Fibroblast of peridontal ligament (primary cell): Measurements from ENCODE around the gene CCDC40.
A peak's percentile ranks its signal among the peaks of the same experiment; 100 is the strongest.

Source experiments
- DNase-seq: peaks from one replicate; pipeline ENCODE4 v3.0.0-alpha.2; 2010; ENCODE audit errors: extremely low read depth

CCDC40 gene

GRCh38 chr17:80114758-80115157 lies 78.3 kb downstream of the CCDC40 start:
- DNase-seq = no peak

DNA sequence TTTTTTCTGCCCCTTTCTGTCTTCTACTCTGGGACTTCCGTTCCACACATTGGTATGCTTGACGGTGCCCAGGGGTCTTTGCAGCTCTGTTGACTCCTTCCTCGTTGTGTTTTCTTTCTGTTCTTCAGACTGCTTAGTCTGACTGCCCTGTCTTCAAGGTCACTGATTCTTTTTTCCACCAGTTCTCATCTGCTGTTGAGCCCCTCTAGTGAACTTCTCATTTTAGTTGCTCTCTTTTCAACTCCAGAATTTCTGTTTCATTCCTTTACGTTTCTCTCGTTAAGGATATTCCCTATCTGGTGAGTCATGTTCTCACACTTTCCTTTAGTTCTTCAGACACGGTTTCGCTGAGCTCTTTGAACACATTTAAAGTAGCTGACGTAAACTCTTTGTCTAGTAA lies 78.7 kb downstream of the CCDC40 start:
- no peak for DNase-seq

DNA sequence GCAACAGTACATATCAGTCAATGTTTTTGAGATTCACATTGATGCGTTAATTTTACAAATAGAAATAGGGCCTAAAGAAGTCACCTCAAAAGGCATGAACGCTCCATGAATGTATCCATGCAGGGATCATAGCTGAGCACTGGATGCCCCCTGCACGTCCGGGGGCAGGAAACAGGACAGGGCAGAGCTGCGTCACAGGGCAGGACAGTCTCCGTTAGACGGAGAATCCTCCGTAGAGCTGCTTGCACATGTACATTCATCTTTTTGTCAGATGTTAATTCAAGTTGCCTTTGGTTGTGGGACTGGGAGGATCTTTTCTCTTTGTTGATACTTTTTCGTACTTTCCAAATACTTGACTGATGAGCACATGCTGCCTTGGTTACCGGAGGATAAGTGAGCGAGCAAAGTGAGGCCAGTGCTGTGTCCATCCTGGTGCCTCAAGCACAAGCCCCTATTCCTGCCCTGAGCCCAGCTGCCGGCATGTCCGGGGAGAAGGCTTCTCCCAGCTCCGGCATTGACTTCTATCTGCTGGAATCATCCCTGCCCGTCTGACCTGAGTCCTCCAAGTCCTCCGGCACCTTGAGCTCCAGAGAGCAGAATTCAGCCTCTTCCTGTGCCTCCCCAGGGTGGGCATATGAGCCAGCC lies 80.0 kb downstream of the CCDC40 start:
- peak; percentile 18 for DNase-seq

- no peak for DNase-seq
These were observed 80.5 kb downstream of the CCDC40 start for GRCh38 chr17:80116921-80117380.

DNA sequence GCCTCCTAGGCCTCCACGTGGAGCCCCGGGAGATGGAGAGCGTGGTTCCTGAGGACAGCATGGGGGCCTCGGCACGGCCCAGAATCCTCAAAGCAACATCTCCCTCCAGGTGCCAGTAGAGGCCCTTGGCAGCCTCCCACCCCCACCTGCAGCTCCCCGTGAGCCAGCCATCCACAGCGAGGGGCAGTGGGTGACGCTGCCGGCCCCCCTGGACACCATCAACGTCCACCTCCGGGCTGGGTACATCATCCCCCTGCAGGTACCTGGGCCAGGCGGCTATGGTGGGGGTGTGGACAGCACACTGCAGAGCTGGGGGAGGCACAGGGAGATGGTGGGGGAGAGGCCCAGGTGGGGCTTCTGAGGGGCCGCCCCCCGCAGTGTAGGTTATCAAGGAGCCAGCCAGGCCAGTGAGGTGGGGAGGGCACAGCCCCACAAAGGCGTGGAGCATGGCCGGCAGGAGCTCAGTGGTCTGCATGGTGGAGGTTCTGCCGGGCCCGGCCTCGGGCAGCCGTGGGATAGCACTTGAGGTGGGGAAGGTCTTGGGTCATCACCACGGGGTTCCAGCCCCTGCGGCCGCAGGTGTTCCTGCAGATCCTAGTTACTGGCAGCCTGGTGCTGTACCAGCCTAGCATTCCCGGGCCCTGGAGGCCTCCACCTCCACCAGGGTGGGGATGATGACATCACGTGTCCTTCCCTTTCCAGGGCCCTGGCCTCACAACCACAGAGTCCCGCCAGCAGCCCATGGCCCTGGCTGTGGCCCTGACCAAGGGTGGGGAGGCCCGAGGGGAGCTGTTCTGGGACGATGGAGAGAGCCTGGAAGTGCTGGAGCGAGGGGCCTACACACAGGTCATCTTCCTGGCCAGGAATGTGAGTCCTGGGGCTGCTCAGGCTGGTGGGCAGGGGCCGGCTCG lies 81.3 kb downstream of the CCDC40 start:
- DNase-seq = no peak

DNA sequence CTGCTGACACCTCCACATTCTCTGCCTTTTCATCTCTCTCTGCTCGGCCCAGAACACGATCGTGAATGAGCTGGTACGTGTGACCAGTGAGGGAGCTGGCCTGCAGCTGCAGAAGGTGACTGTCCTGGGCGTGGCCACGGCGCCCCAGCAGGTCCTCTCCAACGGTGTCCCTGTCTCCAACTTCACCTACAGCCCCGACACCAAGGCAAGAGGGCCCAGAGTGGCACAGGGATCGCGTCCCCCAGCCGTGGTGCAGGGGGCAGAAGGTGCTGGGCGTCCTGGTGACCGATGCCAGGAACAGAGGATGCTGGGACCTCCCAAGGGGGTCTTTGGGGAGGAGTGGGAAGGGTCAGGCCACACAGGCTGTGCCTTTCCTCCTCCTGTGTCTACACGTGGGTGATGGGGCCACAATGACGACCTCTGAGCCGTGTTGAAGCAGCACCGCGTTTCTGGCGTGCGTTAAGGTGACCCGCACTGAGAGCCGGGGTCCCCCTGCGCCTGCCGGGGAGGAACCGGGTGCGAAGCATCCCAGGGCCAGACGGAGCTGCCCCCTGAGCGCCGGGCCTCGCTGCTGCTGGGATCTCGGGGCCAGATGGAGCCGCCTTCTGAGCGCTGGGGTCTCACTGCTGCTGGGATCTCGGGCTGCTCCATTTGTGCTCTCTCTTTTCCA lies 82.3 kb downstream of the CCDC40 start:
- no peak for DNase-seq

- DNase-seq = no peak
These were observed 82.9 kb downstream of the CCDC40 start for GRCh38 chr17:80119271-80119791.

DNA sequence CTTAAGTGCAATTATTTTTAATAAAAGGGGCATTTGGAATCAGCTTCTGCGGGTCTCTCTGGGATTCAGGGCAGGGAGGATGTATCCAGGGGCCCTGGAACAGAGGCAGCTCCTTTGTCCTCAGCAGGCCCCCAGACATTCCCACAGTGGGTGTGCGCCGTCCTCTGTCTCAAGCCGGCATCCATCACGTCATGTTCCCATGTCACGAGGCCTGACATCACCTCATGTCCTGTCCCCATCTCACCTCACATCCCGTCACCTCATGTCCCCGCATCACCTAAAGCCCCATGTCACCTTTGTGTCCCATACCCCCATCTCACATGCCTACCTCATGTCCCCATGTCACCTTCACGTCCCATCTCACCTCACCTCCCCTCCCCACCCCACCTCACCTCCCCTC lies 83.4 kb downstream of the CCDC40 start:
- no peak for DNase-seq

- DNase-seq = no peak
These were observed 85.7 kb downstream of the CCDC40 start for GRCh38 chr17:80122026-80122575.

DNA sequence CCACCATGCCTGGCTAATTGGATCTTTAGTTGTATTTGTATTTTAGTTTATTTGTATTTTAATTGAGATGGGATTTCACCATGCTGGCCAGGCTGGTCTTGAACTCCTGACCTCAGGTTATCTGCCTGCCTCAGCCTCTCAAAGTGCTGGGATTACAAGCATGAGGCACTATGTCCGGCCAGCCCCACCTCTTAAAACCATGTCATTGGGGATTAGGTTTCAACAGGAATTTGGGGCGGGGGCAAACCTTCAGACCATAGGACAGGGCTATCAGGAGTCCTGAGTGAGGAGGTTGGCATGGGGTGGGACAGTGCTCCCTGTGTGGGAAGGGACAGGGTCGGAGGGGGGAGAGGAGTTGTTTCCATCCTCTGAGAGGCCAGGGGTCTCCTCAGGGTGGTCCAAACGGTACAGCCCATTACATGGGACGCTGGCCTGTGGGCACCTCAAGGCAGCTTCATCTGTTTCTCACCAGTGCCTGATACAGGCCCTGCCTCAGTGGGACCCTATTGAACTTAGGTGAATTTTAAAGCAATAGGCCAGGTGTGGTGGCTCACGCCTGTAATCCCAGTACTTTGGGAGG lies 86.6 kb downstream of the CCDC40 start:
- DNase-seq = no peak

DNA sequence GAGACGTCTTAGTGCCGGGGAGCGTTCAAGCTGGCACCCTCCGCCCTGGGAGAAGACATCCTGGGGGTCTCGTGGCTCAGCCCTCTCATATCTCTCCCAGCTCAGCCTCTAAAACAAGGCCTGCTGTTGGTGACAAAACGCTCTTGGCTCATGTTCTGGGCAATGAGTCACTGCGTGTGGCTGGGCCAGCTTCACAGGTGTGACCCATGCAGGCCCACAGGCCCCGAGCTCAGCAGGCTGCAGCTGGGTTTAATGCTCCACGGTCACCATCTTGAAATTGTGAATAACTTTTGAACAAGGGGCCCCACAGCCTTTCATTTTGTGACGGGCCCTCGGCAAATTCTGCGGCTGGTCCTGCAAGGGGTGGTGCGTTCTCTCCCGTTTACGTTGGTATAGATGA lies 87.3 kb downstream of the CCDC40 start:
- no peak for DNase-seq

DNA sequence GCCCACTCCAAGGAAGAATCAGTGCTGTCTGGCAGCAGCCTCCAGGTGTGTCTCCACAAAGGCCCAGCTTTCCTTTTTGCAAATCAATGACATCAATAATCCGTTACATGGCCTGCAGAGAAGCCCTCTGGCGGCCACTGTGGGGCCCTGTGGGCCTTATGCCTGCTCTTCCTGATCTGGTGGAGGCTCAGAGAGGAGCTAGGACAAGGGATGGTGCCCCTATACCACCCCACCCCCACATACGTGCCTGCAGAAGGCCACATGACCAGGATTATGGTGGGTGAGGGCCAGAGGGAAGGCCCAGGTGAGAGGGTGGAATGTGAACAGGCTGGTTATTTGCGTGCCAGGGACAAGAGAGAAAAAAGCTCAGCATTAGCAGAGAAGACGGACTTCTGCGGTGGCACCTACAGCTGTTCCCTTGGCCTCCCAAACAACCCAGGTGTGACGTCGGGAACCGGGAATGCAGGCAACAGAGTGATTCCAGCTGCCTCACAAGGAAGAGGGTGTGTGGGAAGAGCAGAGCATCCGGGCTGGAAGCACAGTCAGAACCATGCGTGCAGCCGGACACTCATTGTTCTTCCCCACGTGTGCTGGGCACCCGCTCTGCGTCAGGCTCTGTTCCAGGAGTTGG lies 88.0 kb downstream of the CCDC40 start:
- peak; percentile 7 for DNase-seq

DNA sequence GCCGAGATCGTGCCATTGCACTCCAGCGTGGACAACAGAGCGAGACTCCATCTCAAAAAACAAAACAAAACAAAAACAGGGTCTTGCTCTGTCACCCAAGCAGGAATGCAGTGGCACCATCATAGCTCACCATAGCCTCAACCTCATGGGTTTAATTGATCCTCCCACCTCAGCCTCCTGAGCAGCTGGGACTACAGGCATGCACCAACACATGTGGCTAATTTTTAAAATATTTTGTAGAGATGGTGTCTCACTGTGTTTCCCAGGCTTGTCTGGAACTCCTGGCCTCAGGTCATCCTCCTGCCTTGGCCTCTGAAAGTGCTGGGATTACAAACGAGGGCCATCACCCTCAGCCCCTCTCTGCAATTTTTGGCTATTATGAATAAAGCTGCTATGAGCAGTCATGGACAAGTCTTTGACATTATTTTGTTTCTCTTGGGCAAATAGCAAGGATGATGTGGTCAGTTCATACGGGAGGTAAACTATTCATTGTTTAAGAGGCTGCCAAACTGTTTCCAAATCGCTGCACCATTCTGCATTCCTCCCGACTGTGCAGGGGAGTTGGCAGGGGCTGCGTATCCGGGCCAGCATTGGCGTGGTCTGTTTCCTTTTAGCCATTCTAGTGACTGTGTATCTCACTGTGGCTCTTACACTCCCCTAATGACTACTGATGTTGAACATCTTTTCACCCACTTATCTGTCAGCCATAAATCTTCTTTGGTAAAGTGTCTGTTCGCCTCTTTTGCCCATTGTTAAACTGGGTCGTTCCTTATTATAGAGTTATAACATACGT lies 89.4 kb downstream of the CCDC40 start:
- peak; percentile 82 for DNase-seq

- DNase-seq = no peak
These were observed 89.9 kb downstream of the CCDC40 start for GRCh38 chr17:80126449-80126715.

- DNase-seq = no peak
These were observed 92.6 kb downstream of the CCDC40 start for GRCh38 chr17:80129006-80129565.

- DNase-seq = no peak
These were observed 94.5 kb downstream of the CCDC40 start for GRCh38 chr17:80130992-80131391.

GRCh38 chr17:80132906-80133625 lies 96.6 kb downstream of the CCDC40 start:
- DNase-seq = no peak

- no peak for DNase-seq
These were observed 97.2 kb downstream of the CCDC40 start for GRCh38 chr17:80133626-80133970.

GRCh38 chr17:80137131-80137530 lies 100.7 kb downstream of the CCDC40 start:
- DNase-seq = no peak
